ENCODE measurements around the gene KIF1A. TPM values are rescaled to one million over a fixed set of nuclear protein-coding genes. Genes with fewer than 3 reads are reported as not detected.

KIF1A gene
- total and polyA plus RNA-seq, 10 of the 15 experiments (the other 5 are each of a cell fraction or from before 2014, with no cell fraction given), result 0.04 to 0.95 (median 0.06) TPM; not detected in 5

GRCh38 chr2:240762971-240763370 lies 57.0 kb downstream of the KIF1A start:
- Histone ChIP-seq H3K4me2 (ENCODE audit: control insufficient read depth, insufficient read depth) (no peak overlapping the region), H3K79me2 (ENCODE audit: control insufficient read depth, insufficient read depth, low read length) (no peaks in the 10 kb centered on the region)

DNA sequence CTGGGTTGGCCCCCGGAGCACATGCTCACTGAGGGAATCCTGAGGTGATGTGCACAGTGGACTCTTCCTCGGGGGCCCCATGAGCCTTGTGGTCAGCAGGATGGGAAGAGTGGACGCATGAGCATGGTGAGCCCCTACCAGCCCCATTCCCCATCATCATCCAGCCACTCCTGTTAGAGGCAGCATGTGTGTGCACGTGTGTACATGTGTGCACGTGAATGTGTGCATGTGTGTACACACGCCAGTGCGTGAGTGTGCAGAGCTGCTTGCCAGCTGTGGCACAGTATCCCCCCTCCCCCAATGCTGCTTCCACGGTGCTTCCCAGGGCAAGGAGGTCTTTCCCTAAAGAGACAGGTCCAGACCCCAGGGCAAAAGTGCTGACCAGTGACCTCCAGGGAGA lies 57.8 kb downstream of the KIF1A start:
- Histone ChIP-seq H3K4me3 (no peak overlapping the region), H3K9me3 (replicated peaks; ENCODE audit: control insufficient read depth, insufficient read depth, low read length) (no peaks in the 10 kb centered on the region), H3K36me3 (ENCODE audit: control insufficient read depth in 2 of 2, insufficient read depth in 2 of 2, low read length in 1 of 2) (no peaks in the 10 kb centered on the region), H3K9ac (ENCODE audit: control insufficient read depth, insufficient read depth, low read length) (no peak overlapping the region), H3K27me3 (replicated peaks in 1 of 2; ENCODE audit: control insufficient read depth in 2 of 2, insufficient read depth in 2 of 2, low read length in 1 of 2) (no peaks in the 10 kb centered on the region), H2AFZ (ENCODE audit: control insufficient read depth, low read depth, low read length) (no peak overlapping the region), H3K4me2 (ENCODE audit: control insufficient read depth, insufficient read depth) (no peak overlapping the region), H3K79me2 (ENCODE audit: control insufficient read depth, insufficient read depth, low read length) (no peaks in the 10 kb centered on the region), H3K27ac (ENCODE audit: control insufficient read depth, insufficient read depth) (no peak overlapping the region), H3K4me1 (ENCODE audit: control insufficient read depth, insufficient read depth, low read length) (no peaks in the 10 kb centered on the region), H4K20me1 (ENCODE audit: control insufficient read depth, insufficient read depth) (no peaks in the 10 kb centered on the region)
- BruUV-seq (replicated peaks), result no TSS peak
- CTCF ChIA-PET, result interaction anchor here (0.6 kb wide), 1 partner anchor 100 kb away, joined by 3 read pairs; no protein-coding TSS in a partner anchor
- intact Hi-C loops (cut with micrococcal nuclease; ENCODE audit: unreplicated experiment) (no loop called here), in situ Hi-C loops (cut with MboI) (no loop called here)
- POLR2A ChIA-PET, result no interaction called here
- SMC1A ChIA-PET (ENCODE audit: uncharacterized antibody, unreplicated experiment), result no interaction called here
- TF ChIP-seq RFX5 (IDR thresholded peaks at IDR 0.05; ENCODE audit: low read depth, low read length), result no peak
- TF ChIP-seq YY1 (IDR thresholded peaks at IDR 0.05; ENCODE audit: low read depth, low read length), result no peak
- TF ChIP-seq RELA (IDR thresholded peaks at IDR 0.05; ENCODE audit: borderline replicate concordance, partially characterized antibody), result no peak
- TF ChIP-seq TBL1XR1 (IDR thresholded peaks at IDR 0.05; ENCODE audit: low read depth, low read length), result no peak
- TF ChIP-seq MAX (IDR thresholded peaks at IDR 0.05; ENCODE audit: low read depth, low read length), result no peak
- RAD21 ChIA-PET (ENCODE audit: unreplicated experiment), result no interaction called here
- no peak for FAIRE-seq
- WGBS (ENCODE audit: insufficient coverage, insufficient replicate concordance, low lambda C conversion rate, missing lambda C conversion rate), result 48% methylated on average over 8 of the region's 8 CpGs
- no peak for DNase-seq (ENCODE audit: low read depth, low spot score)
- ATAC-seq, result no peak

More at GRCh38 chr2:240762971-240763370, 57.0 kb downstream of the KIF1A start:
- no peak overlapping the region for H3K4me3 ChIP-seq
- intact Hi-C loops (cut with micrococcal nuclease; ENCODE audit: unreplicated experiment) (no loop called here), in situ Hi-C loops (cut with MboI) (no loop called here)
- H3K27ac ChIP-seq (ENCODE audit: control insufficient read depth, insufficient read depth), result no peak overlapping the region
- no peak overlapping the region for H2AFZ ChIP-seq (ENCODE audit: control insufficient read depth, low read depth, low read length)
- CTCF ChIA-PET, result no interaction called here
- POLR2A ChIA-PET, result no interaction called here
- no peaks in the 10 kb centered on the region for H3K4me1 ChIP-seq (ENCODE audit: control insufficient read depth, insufficient read depth, low read length)
- WGBS (ENCODE audit: insufficient coverage, insufficient replicate concordance, low lambda C conversion rate, missing lambda C conversion rate), result 36% methylated on average over 13 of the region's 21 CpGs
- TF ChIP-seq ASH2L (IDR thresholded peaks at IDR 0.05; ENCODE audit: borderline replicate concordance, low read depth) (no peak), POLR2AphosphoS5 (IDR thresholded peaks at IDR 0.05; ENCODE audit: low read length) (no peak), NBN (IDR thresholded peaks at IDR 0.05) (no peak), MXI1 (IDR thresholded peaks at IDR 0.05; ENCODE audit: low read depth, low read length) (no peak), GATAD2B (conservative IDR thresholded peaks at IDR 0.05; ENCODE audit: low read depth) (no peak), KDM1A (IDR thresholded peaks at IDR 0.05; ENCODE audit: borderline replicate concordance) (no peak), RFX5 (IDR thresholded peaks at IDR 0.05; ENCODE audit: low read depth, low read length) (no peak), SRF (IDR thresholded peaks at IDR 0.05; ENCODE audit: low read depth in 2 of 2, low read length in 2 of 2) (no peak), BRCA1 (IDR thresholded peaks at IDR 0.05; ENCODE audit: low read depth, low read length) (no peak), POLR2A (IDR thresholded peaks at IDR 0.05; ENCODE audit: low read depth, low read length) (no peak)
- no TSS peak for BruUV-seq (replicated peaks)
- H3K27me3 ChIP-seq (replicated peaks in 1 of 2; ENCODE audit: control insufficient read depth in 2 of 2, insufficient read depth in 2 of 2, low read length in 1 of 2), result no peaks in the 10 kb centered on the region
- SMC1A ChIA-PET (ENCODE audit: uncharacterized antibody, unreplicated experiment), result interaction anchor here (0.5 kb wide), 1 partner anchor 100 kb away, joined by 3 read pairs; no protein-coding TSS in a partner anchor
- H3K9me3 ChIP-seq (replicated peaks; ENCODE audit: control insufficient read depth, insufficient read depth, low read length), result no peaks in the 10 kb centered on the region
- FAIRE-seq (no peak), ATAC-seq (no peak), DNase-seq (ENCODE audit: low read depth, low spot score) (no peak)
- RAD21 ChIA-PET (ENCODE audit: unreplicated experiment), result no interaction called here
- H3K9ac ChIP-seq (ENCODE audit: control insufficient read depth, insufficient read depth, low read length), result no peak overlapping the region
- H4K20me1 ChIP-seq (ENCODE audit: control insufficient read depth, insufficient read depth), result no peaks in the 10 kb centered on the region
- H3K36me3 ChIP-seq (ENCODE audit: control insufficient read depth in 2 of 2, insufficient read depth in 2 of 2, low read length in 1 of 2), result no peaks in the 10 kb centered on the region
